Progenitor cell of endocrine pancreas (in vitro differentiated cells): ENCODE data around the gene CAPN12. TPM values are rescaled to one million over a fixed set of nuclear protein-coding genes. Genes with fewer than 3 reads are reported as not detected.
A peak's percentile ranks its signal among the peaks of the same experiment; 100 is the strongest.

Source experiments
- DNase-seq: peaks from one replicate; pipeline ENCODE4 v3.0.0; 2021; ENCODE audit warnings: low spot score; ENCODE audit not compliant: unreplicated experiment
- H3K27ac Mint-ChIP-seq: 2 replicates; pipeline ENCODE4 v1.8.0; 2021; ENCODE audit warnings: mild to moderate bottlenecking, moderate library complexity, mixed read lengths
- H3K27me3 Mint-ChIP-seq: 2 replicates; pipeline ENCODE4 v1.8.0; 2021; ENCODE audit warnings: mixed read lengths
- H3K36me3 Mint-ChIP-seq: 2 replicates; pipeline ENCODE4 v1.8.0; 2022; ENCODE audit warnings: mixed read lengths; ENCODE audit not compliant: insufficient read depth
- H3K4me1 Mint-ChIP-seq: 2 replicates; pipeline ENCODE4 v1.8.0; 2021; ENCODE audit warnings: low read depth, mixed read lengths
- H3K4me3 Mint-ChIP-seq: 2 replicates; pipeline ENCODE4 v1.8.0; 2021; ENCODE audit warnings: low read depth, mild to moderate bottlenecking, moderate library complexity, mixed read lengths
- H3K9me3 Mint-ChIP-seq: 2 replicates; pipeline ENCODE4 v1.8.0; 2021; ENCODE audit warnings: low read depth, mixed read lengths
- total RNA-seq: library from RNA; stranded (reverse); gene quantifications from 2 replicates; pipeline ENCODE4 v1.2.1, GENCODE V29; 2021
- TF ChIP-seq, protein P1 (sequence below): fragments of 200-600 bp; sonication (generic); IDR thresholded peaks from one replicate; pipeline ENCODE4 v1.5.0; 2021; ENCODE audit warnings: antibody characterized with exemption, mild to moderate bottlenecking; ENCODE audit not compliant: unreplicated experiment

The CAPN12 gene
- total RNA-seq, 1 donor from 2014 or later = 4.1 TPM

DNA sequence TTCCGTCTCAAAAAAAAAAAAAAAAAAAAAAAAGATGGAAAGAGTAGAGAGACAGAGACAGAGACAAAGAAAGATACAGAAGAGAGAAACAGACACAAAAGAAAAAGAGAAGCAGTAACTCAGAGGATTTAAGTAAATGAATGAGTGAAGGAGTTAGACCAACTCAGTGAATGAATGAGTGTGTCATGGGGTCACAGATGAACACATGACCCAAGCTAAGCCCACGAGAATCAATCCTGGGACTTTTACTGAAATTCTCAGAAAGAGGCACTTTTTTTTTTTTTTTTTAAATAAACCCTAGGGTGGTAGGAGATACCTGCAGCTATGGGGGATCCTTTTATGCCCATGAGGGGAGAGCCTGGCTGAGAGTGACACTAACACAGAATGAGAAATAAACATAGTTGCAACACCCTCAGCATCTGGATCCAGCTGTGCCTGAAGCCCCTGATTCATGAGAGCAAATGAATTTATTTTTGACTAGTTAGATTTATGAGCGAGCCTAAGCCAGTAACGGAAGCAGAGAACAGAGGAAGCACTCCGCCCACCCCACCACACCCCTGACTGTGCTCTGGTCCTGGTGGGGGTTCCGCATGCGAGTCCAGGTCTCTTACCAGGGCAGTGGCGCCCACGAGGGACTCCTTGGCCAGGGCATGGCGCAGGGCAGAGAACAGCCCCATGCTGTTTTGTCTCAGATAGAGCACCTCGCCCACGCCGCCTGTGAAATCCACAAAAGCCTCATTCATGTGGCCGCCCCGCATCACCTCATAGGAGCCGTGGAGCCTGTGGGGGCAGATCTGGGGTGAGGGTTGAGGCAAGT is 4.6 kb downstream of the CAPN12 start:
- H3K36me3 Mint-ChIP-seq = peaks cover 2% of the 10 kb centered on the region
- no peak overlapping the region for H3K27ac Mint-ChIP-seq
- no peak overlapping the region for H3K4me3 Mint-ChIP-seq
- no peak for DNase-seq
- TF ChIP-seq, protein P1, sequence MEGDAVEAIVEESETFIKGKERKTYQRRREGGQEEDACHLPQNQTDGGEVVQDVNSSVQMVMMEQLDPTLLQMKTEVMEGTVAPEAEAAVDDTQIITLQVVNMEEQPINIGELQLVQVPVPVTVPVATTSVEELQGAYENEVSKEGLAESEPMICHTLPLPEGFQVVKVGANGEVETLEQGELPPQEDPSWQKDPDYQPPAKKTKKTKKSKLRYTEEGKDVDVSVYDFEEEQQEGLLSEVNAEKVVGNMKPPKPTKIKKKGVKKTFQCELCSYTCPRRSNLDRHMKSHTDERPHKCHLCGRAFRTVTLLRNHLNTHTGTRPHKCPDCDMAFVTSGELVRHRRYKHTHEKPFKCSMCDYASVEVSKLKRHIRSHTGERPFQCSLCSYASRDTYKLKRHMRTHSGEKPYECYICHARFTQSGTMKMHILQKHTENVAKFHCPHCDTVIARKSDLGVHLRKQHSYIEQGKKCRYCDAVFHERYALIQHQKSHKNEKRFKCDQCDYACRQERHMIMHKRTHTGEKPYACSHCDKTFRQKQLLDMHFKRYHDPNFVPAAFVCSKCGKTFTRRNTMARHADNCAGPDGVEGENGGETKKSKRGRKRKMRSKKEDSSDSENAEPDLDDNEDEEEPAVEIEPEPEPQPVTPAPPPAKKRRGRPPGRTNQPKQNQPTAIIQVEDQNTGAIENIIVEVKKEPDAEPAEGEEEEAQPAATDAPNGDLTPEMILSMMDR = no peak
- H3K9me3 Mint-ChIP-seq = no peaks in the 10 kb centered on the region
- H3K4me1 Mint-ChIP-seq = peaks cover 3% of the 10 kb centered on the region
- H3K27me3 Mint-ChIP-seq = peaks cover 13% of the 10 kb centered on the region

DNA sequence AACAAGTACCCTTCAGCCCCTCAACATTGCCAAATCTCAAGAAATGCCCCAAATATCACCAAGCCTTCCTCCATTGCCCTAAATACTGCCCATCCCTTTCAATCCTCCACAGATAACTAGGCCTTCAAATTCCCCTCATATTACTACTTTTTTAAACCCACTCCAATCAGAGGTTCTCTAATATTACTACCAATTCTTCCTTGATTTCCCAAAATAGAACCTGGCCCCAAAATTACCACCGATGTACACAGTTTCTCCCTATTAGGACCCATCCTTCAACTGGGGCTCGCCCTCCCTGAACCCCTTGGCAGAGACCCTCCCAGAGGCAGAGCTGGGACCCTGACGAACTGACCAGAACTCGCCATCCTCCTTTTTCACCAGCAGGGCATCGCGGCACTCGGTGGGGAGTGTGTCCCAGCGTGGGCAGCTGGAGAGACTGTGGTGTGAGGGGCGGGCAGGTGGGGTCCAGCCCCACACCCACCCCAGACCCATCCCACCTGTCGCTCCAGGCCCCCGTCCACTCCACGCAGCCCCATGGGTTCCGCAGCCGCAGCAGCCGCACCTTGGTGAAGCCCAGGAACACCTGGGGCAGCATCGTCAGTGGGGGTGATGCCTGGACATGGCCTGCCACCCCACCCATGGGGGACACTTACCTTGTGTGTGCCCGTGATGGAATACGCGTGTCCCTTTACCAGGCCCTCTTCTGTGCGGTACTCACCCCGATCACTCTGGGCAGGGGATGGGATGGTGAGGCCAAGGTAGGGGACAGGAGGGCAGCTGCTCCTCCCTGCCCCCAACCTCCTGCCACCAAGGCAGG is 6.1 kb downstream of the CAPN12 start:
- Mint-ChIP-seq H3K27me3 (peaks cover 13% of the 10 kb centered on the region), H3K9me3 (no peaks in the 10 kb centered on the region), H3K4me3 (peak overlapping the region; percentile 18)

GRCh38 chr19:38737281-38737865 is 6.9 kb downstream of the CAPN12 start:
- peaks cover 5% of the 10 kb centered on the region for H3K36me3 Mint-ChIP-seq

More for the DNA sequence above, 6.1 kb downstream of the CAPN12 start:
- DNase-seq = no peak
- TF ChIP-seq, protein P1 = no peak
- Mint-ChIP-seq H3K36me3 (peaks cover 2% of the 10 kb centered on the region), H3K27ac (peak overlapping the region; percentile 49), H3K4me1 (peaks cover 3% of the 10 kb centered on the region)

GRCh38 chr19:38736413-38737280 is 7.6 kb downstream of the CAPN12 start:
- peaks cover 13% of the 10 kb centered on the region for H3K27me3 Mint-ChIP-seq
- no peak overlapping the region for H3K27ac Mint-ChIP-seq
- peak; percentile 48 for DNase-seq

More at GRCh38 chr19:38737281-38737865, 6.9 kb downstream of the CAPN12 start:
- no peak for DNase-seq
- Mint-ChIP-seq H3K27ac (peak overlapping the region; percentile 49), H3K9me3 (no peaks in the 10 kb centered on the region), H3K4me1 (peaks cover 3% of the 10 kb centered on the region), H3K27me3 (peaks cover 13% of the 10 kb centered on the region), H3K4me3 (peak overlapping the region; percentile 18)
- TF ChIP-seq, protein P1 = no peak

More at GRCh38 chr19:38736413-38737280, 7.6 kb downstream of the CAPN12 start:
- TF ChIP-seq, protein P1 = no peak
- H3K9me3 Mint-ChIP-seq = no peaks in the 10 kb centered on the region
- peaks cover 3% of the 10 kb centered on the region for H3K4me1 Mint-ChIP-seq
- H3K4me3 Mint-ChIP-seq = no peak overlapping the region
- peaks cover 10% of the 10 kb centered on the region for H3K36me3 Mint-ChIP-seq
